ENCODE data around the gene PAX7. TPM values are rescaled to one million over a fixed set of nuclear protein-coding genes. Genes with fewer than 3 reads are reported as not detected.

Gene PAX7
- total and polyA plus RNA-seq, 9 donors: not detected

DNA sequence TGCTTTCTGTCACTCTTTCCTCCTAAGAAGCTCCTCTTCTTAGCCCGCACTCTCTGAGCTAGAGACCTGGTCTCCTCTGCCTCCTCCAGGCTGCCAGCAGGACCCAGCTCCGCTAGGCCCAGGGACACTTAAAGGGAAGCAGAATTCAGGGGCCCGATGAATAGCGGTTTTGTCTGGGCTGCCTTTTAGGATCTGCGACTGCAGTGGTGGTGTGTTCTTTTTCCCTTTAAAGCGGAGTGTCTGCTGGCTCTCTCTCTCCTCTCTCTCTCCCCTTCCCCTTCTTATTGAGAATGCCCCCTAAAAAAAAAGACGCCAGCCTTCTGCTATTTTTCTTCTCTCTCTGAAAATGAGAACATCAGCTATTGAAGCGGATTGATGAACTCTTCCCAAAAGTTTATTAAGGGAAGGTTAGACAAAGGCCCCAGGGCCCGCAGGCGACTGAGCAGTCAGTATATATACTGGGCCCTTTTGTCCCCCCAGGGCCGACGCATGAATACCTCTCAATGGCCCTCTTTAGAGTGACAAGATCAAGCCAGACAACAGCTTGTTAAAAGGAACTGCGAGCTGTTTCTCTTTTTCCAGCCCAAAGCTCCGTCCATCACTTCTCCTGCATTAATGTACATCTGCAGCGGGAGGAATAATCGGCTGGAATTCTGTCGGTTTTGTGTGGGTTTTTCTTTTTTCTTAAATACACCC, 27.0 kb downstream of the PAX7 start:
- WGBS, 3 donors: 62 to 66% (median 65%) methylated on average over 17 of the region's 17 CpGs
- intact Hi-C loops (cut with DNase I): no loop called here
- H3K27me3 ChIP-seq: no peaks in the 10 kb centered on the region

DNA sequence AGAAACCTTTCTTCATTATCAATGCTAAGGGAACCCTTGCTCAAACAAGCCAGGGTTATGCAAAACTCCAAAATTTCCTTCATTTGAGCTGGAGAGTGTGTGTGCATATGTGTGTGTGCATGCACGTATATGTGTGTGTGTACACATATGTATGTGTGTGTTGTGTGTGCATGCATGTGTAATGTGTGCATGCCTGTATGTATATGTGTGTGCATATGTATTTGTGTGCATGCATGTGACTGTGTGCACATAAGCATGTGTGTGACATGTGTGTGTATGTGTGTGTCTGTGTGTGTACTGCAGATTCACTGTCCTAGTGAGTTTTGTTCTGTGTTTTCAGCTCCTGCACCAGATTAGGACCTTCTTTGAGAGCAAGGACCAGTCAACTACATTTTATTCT, 28.2 kb downstream of the PAX7 start:
- H3K36me3 ChIP-seq: no peaks in the 10 kb centered on the region
- no peak for TF ChIP-seq EP300 (IDR thresholded peaks at IDR 0.05)
- no peak for TF ChIP-seq POLR2A (IDR thresholded peaks at IDR 0.05)
- TF ChIP-seq, protein P1, sequence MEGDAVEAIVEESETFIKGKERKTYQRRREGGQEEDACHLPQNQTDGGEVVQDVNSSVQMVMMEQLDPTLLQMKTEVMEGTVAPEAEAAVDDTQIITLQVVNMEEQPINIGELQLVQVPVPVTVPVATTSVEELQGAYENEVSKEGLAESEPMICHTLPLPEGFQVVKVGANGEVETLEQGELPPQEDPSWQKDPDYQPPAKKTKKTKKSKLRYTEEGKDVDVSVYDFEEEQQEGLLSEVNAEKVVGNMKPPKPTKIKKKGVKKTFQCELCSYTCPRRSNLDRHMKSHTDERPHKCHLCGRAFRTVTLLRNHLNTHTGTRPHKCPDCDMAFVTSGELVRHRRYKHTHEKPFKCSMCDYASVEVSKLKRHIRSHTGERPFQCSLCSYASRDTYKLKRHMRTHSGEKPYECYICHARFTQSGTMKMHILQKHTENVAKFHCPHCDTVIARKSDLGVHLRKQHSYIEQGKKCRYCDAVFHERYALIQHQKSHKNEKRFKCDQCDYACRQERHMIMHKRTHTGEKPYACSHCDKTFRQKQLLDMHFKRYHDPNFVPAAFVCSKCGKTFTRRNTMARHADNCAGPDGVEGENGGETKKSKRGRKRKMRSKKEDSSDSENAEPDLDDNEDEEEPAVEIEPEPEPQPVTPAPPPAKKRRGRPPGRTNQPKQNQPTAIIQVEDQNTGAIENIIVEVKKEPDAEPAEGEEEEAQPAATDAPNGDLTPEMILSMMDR (IDR thresholded peaks at IDR 0.05): no peak
- H3K4me3 ChIP-seq: no peak overlapping the region
- H3K27ac ChIP-seq: no peak overlapping the region
- WGBS, 3 donors: 69 to 81% (median 70%) methylated on average over 1 of the region's 1 CpG
- H3K27me3 ChIP-seq: no peaks in the 10 kb centered on the region
- no peak for DNase-seq
- H3K9me3 ChIP-seq: no peaks in the 10 kb centered on the region
- no peaks in the 10 kb centered on the region for H3K4me1 ChIP-seq (ENCODE audit: insufficient read depth)
- intact Hi-C loops (cut with DNase I): no loop called here

More for the DNA sequence above, 27.0 kb downstream of the PAX7 start:
- H3K4me1 ChIP-seq (ENCODE audit: insufficient read depth): no peaks in the 10 kb centered on the region
- H3K27ac ChIP-seq: no peak overlapping the region
- no peak for DNase-seq
- no peak overlapping the region for H3K4me3 ChIP-seq
- no peaks in the 10 kb centered on the region for H3K9me3 ChIP-seq
- H3K36me3 ChIP-seq: no peaks in the 10 kb centered on the region
- TF ChIP-seq, protein P1 (IDR thresholded peaks at IDR 0.05): no peak
- TF ChIP-seq EP300 (IDR thresholded peaks at IDR 0.05) (no peak), POLR2A (IDR thresholded peaks at IDR 0.05) (no peak)

DNA sequence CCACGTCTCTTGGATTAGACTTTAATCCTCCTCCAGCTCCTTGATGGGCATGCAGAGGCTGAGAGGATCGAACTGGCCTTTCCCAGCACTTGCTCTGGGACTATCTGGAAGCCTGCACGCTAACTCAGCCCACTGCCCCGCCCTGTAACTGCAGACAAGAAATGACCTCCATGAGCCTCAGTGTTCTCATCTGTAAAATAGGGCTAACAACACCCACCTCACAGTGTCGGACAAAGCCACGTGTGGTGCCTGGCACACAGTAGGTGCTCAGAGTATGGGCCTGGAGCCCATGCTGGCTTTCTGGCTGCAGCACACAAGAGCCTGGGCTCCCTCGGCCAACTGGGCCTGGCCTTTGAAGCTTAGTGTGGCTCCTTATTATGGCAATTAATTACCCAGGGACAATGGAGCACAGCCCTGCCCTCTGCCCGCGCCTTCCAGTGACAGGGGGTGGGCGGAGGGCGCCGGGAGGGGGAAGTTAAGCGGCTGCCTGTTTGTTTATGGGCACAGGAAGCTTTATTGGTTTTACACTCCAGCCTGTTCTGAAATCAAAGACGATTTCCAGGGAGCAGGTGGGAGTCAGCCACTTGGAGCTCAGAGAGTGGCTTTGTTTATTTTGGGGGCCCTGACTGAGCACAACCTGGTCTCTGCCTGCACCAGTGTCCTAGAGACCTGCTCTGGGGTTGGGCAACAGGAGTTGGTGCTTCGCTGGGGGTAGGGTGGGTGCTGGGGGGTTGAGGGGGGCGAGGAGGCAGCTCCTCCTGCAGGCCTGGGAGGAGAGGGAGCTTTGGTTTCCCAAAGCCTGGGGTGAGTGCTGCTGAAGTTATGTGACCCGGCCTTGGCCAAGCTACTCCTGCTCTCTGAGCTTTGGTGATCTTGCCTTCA, 31.0 kb downstream of the PAX7 start:
- H3K9me3 ChIP-seq: no peaks in the 10 kb centered on the region
- H3K36me3 ChIP-seq: no peaks in the 10 kb centered on the region
- no peaks in the 10 kb centered on the region for H3K4me1 ChIP-seq (ENCODE audit: insufficient read depth)
- intact Hi-C loops (cut with DNase I): no loop called here
- H3K27me3 ChIP-seq: no peaks in the 10 kb centered on the region
- TF ChIP-seq, protein P1 (IDR thresholded peaks at IDR 0.05): no peak
- TF ChIP-seq POLR2A (IDR thresholded peaks at IDR 0.05) (no peak), EP300 (IDR thresholded peaks at IDR 0.05) (no peak)
- no peak overlapping the region for H3K4me3 ChIP-seq
- no peak overlapping the region for H3K27ac ChIP-seq
- WGBS, 3 donors: 31 to 36% (median 36%) methylated on average over 17 of the region's 17 CpGs
- DNase-seq: no peak

DNA sequence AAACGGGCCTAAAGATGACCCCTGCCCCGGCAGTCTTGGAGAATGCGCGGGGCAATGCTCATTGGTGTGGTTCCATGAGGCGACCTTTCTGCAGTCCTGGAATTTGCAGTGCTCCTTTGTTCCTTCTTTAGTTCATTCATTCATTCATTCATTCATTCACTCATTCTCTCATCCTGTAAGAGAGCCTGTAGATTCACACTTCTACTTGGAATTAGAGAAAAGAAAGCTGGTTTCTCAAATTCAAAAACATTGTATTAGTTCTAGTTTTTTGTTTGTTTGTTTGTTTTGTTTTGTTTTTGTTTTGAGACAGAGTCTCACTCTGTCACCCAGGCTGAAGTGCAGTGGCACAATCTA, 31.6 kb downstream of the PAX7 start:
- Histone ChIP-seq H3K4me1 (ENCODE audit: insufficient read depth) (no peaks in the 10 kb centered on the region), H3K9me3 (no peaks in the 10 kb centered on the region), H3K27me3 (no peaks in the 10 kb centered on the region), H3K4me3 (no peak overlapping the region), H3K36me3 (no peaks in the 10 kb centered on the region), H3K27ac (no peak overlapping the region)
- 34 to 46% (median 39%) methylated on average over 5 of the region's 5 CpGs for WGBS, 3 donors
- no peak for DNase-seq
- intact Hi-C loops (cut with DNase I): no loop called here
- no peak for TF ChIP-seq POLR2A (IDR thresholded peaks at IDR 0.05)
- TF ChIP-seq EP300 (IDR thresholded peaks at IDR 0.05): no peak
- TF ChIP-seq, protein P1 (IDR thresholded peaks at IDR 0.05): no peak
